ENCODE measurements around the gene DTWD1. TPM values are rescaled to one million over a fixed set of nuclear protein-coding genes. Genes with fewer than 3 reads are reported as not detected.

The DTWD1 gene
- polyA plus RNA-seq, 1 donor (not counting 4 experiments of a cell fraction or from before 2014, with no cell fraction given): 25.2 TPM

- no peaks in the 10 kb centered on the region for H3K4me1 ChIP-seq (ENCODE audit: control insufficient read depth, extremely low read depth, insufficient read depth, low read length)
- H3K9ac ChIP-seq (ENCODE audit: control insufficient read depth, extremely low read depth, insufficient read depth, low read length): no peak overlapping the region
- no peak for DNase-seq (ENCODE audit: low read depth, low spot score)
- H3K9me3 ChIP-seq (ENCODE audit: control insufficient read depth, low read depth, low read length): no peaks in the 10 kb centered on the region
- TF ChIP-seq CTCF (optimal IDR thresholded peaks at IDR 0.05 in 1 of 3, IDR thresholded peaks at IDR 0.05 in 1 of 3, conservative IDR thresholded peaks at IDR 0.05 in 1 of 3; ENCODE audit: extremely low read depth in 1 of 3, insufficient read depth in 2 of 3, low read length in 3 of 3): no peak
- TF ChIP-seq EZH2 (IDR thresholded peaks at IDR 0.05; ENCODE audit: low read length): no peak
- H3K79me2 ChIP-seq (ENCODE audit: control insufficient read depth, insufficient read depth, low read length): no peaks in the 10 kb centered on the region
- no peak overlapping the region for H3K27ac ChIP-seq (ENCODE audit: control insufficient read depth, insufficient read depth, low read length)
- FAIRE-seq: no peak
- no peaks in the 10 kb centered on the region for H3K36me3 ChIP-seq (ENCODE audit: control insufficient read depth in 2 of 2, extremely low read depth in 1 of 2, insufficient read depth in 2 of 2, low read length in 2 of 2)
- H4K20me1 ChIP-seq (ENCODE audit: control insufficient read depth, extremely low read depth, insufficient read depth, low read length): no peaks in the 10 kb centered on the region
- H2AFZ ChIP-seq (ENCODE audit: control insufficient read depth, low read length): no peak overlapping the region
- H3K27me3 ChIP-seq (ENCODE audit: control insufficient read depth, extremely low read depth, insufficient read depth, low read length): no peaks in the 10 kb centered on the region
- H3K4me3 ChIP-seq (ENCODE audit: control insufficient read depth in 2 of 3, extremely low read depth in 1 of 3, insufficient read depth in 2 of 3, low read depth in 1 of 3, low read length in 3 of 3): no peak overlapping the region
- no peak overlapping the region for H3K4me2 ChIP-seq (ENCODE audit: control insufficient read depth, extremely low read depth, insufficient read depth, low read depth, low read length)
- H3K9me1 ChIP-seq (ENCODE audit: control insufficient read depth, extremely low read depth, insufficient read depth, low read length): no peaks in the 10 kb centered on the region
- dilution Hi-C loops (cut with MboI; ENCODE audit: extremely low pct_ligation_motif_present, low sequenced_read_pairs): no loop called here
These were observed 29.8 kb downstream of the DTWD1 start for GRCh38 chr15:49650676-49651075.

- FAIRE-seq (no peak), DNase-seq (ENCODE audit: low read depth, low spot score) (no peak)
- H4K20me1 ChIP-seq (ENCODE audit: control insufficient read depth, extremely low read depth, insufficient read depth, low read length): no peaks in the 10 kb centered on the region
- no peak overlapping the region for H2AFZ ChIP-seq (ENCODE audit: control insufficient read depth, low read length)
- no peaks in the 10 kb centered on the region for H3K9me3 ChIP-seq (ENCODE audit: control insufficient read depth, low read depth, low read length)
- no peaks in the 10 kb centered on the region for H3K79me2 ChIP-seq (ENCODE audit: control insufficient read depth, insufficient read depth, low read length)
- no peaks in the 10 kb centered on the region for H3K9me1 ChIP-seq (ENCODE audit: control insufficient read depth, extremely low read depth, insufficient read depth, low read length)
- H3K4me1 ChIP-seq (ENCODE audit: control insufficient read depth, extremely low read depth, insufficient read depth, low read length): no peaks in the 10 kb centered on the region
- no peak overlapping the region for H3K4me2 ChIP-seq (ENCODE audit: control insufficient read depth, extremely low read depth, insufficient read depth, low read depth, low read length)
- no peak overlapping the region for H3K9ac ChIP-seq (ENCODE audit: control insufficient read depth, extremely low read depth, insufficient read depth, low read length)
- dilution Hi-C loops (cut with MboI; ENCODE audit: extremely low pct_ligation_motif_present, low sequenced_read_pairs): no loop called here
- H3K36me3 ChIP-seq (ENCODE audit: control insufficient read depth in 2 of 2, extremely low read depth in 1 of 2, insufficient read depth in 2 of 2, low read length in 2 of 2): no peaks in the 10 kb centered on the region
- no peak overlapping the region for H3K4me3 ChIP-seq (ENCODE audit: control insufficient read depth in 2 of 3, extremely low read depth in 1 of 3, insufficient read depth in 2 of 3, low read depth in 1 of 3, low read length in 3 of 3)
- TF ChIP-seq EZH2 (IDR thresholded peaks at IDR 0.05; ENCODE audit: low read length): no peak
- no peak for TF ChIP-seq CTCF (optimal IDR thresholded peaks at IDR 0.05 in 1 of 3, IDR thresholded peaks at IDR 0.05 in 1 of 3, conservative IDR thresholded peaks at IDR 0.05 in 1 of 3; ENCODE audit: extremely low read depth in 1 of 3, insufficient read depth in 2 of 3, low read length in 3 of 3)
- no peak overlapping the region for H3K27ac ChIP-seq (ENCODE audit: control insufficient read depth, insufficient read depth, low read length)
- H3K27me3 ChIP-seq (ENCODE audit: control insufficient read depth, extremely low read depth, insufficient read depth, low read length): no peaks in the 10 kb centered on the region
These were observed 32.1 kb downstream of the DTWD1 start for GRCh38 chr15:49652922-49653321.
